HL-60 (cell line): ENCODE data around the gene F7.

Source experiments
- DNase-seq, 2 experiments: peaks; one replicate each; pipeline ENCODE4 v3.0.0-alpha.2; 2010 to 2020; ENCODE audit warnings: low read depth in 1 of 2, low spot score in 1 of 2
- H3K27ac ChIP-seq: fragments of 250-450 bp; sonication (Bioruptor Pico); replicated peaks from 2 replicates; pipeline ENCODE4 v1.5.1; 2020; ENCODE audit warnings: mild to moderate bottlenecking, moderate library complexity
- H3K27me3 ChIP-seq: fragments of 250-450 bp; sonication (Bioruptor Pico); 2 replicates; pipeline ENCODE4 v1.5.1; 2021; ENCODE audit warnings: mild to moderate bottlenecking, moderate library complexity; ENCODE audit not compliant: insufficient read depth, poor library complexity, severe bottlenecking
- H3K4me3 ChIP-seq: replicated peaks from 2 replicates; pipeline ENCODE4 v1.5.1; 2011; ENCODE audit warnings: mild to moderate bottlenecking, control low read depth, low read length; ENCODE audit not compliant: insufficient read depth
- GABPA ChIP-seq: IDR thresholded peaks from 2 replicates; pipeline ENCODE4 v1.6.1; 2012; ENCODE audit warnings: low read depth
- POLR2AphosphoS5 ChIP-seq: IDR thresholded peaks from 2 replicates; pipeline ENCODE4 v1.6.1; 2012; ENCODE audit warnings: low read depth
- SPI1 ChIP-seq: IDR thresholded peaks from 2 replicates; pipeline ENCODE4 v1.6.1; 2012; ENCODE audit warnings: low read depth, mild to moderate bottlenecking, borderline replicate concordance
- TF ChIP-seq, protein P1 (sequence below): IDR thresholded peaks from 2 replicates; pipeline ENCODE4 v1.6.1; 2012; ENCODE audit warnings: low read depth; ENCODE audit not compliant: insufficient replicate concordance
- TF ChIP-seq, protein P2 (sequence below): IDR thresholded peaks from one replicate; pipeline ENCODE4 v1.5.1; 2011; ENCODE audit warnings: low read length, control low read depth, inconsistent platforms; ENCODE audit not compliant: insufficient read depth

Gene F7

DNA sequence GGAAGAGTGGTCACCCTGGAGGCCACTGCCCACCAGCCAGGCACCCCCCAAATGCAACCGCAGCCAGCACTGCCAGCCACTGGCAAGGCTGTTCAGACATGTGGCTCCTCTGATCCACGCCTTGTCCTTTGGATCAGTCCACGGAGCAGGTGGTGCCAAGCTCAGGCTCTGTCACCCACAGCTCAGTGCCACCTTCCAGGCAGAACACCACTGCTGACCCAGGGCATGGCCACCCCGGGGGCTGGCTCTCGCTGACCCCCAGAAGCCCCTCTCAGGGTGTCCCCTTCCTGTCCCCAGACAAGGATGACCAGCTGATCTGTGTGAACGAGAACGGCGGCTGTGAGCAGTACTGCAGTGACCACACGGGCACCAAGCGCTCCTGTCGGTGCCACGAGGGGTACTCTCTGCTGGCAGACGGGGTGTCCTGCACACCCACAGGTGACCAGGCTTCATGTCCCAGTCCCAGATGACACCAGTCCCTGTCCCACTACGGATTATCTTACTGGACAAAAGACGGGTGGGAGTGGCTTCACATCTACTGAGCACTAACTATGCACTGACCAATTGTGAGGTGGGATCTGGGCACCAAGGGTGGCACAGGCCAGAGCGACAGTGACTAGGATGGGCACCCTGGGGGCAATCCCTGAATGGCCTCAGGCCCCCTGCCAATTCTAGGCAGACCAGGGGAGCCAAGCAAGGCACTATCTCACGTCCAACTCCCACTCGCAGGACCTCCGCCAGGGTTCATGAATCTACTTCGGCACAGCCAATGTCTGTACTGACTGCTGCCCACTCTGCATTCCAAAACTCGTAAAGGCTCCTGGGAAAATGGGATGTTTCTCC lies 10.0 kb downstream of the F7 start:
- TF ChIP-seq SPI1 (no peak), GABPA (no peak), POLR2AphosphoS5 (no peak)
- TF ChIP-seq, protein P1, sequence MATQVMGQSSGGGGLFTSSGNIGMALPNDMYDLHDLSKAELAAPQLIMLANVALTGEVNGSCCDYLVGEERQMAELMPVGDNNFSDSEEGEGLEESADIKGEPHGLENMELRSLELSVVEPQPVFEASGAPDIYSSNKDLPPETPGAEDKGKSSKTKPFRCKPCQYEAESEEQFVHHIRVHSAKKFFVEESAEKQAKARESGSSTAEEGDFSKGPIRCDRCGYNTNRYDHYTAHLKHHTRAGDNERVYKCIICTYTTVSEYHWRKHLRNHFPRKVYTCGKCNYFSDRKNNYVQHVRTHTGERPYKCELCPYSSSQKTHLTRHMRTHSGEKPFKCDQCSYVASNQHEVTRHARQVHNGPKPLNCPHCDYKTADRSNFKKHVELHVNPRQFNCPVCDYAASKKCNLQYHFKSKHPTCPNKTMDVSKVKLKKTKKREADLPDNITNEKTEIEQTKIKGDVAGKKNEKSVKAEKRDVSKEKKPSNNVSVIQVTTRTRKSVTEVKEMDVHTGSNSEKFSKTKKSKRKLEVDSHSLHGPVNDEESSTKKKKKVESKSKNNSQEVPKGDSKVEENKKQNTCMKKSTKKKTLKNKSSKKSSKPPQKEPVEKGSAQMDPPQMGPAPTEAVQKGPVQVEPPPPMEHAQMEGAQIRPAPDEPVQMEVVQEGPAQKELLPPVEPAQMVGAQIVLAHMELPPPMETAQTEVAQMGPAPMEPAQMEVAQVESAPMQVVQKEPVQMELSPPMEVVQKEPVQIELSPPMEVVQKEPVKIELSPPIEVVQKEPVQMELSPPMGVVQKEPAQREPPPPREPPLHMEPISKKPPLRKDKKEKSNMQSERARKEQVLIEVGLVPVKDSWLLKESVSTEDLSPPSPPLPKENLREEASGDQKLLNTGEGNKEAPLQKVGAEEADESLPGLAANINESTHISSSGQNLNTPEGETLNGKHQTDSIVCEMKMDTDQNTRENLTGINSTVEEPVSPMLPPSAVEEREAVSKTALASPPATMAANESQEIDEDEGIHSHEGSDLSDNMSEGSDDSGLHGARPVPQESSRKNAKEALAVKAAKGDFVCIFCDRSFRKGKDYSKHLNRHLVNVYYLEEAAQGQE: no peak
- TF ChIP-seq, protein P2, sequence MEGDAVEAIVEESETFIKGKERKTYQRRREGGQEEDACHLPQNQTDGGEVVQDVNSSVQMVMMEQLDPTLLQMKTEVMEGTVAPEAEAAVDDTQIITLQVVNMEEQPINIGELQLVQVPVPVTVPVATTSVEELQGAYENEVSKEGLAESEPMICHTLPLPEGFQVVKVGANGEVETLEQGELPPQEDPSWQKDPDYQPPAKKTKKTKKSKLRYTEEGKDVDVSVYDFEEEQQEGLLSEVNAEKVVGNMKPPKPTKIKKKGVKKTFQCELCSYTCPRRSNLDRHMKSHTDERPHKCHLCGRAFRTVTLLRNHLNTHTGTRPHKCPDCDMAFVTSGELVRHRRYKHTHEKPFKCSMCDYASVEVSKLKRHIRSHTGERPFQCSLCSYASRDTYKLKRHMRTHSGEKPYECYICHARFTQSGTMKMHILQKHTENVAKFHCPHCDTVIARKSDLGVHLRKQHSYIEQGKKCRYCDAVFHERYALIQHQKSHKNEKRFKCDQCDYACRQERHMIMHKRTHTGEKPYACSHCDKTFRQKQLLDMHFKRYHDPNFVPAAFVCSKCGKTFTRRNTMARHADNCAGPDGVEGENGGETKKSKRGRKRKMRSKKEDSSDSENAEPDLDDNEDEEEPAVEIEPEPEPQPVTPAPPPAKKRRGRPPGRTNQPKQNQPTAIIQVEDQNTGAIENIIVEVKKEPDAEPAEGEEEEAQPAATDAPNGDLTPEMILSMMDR: no peak
- no peak overlapping the region for H3K4me3 ChIP-seq

DNA sequence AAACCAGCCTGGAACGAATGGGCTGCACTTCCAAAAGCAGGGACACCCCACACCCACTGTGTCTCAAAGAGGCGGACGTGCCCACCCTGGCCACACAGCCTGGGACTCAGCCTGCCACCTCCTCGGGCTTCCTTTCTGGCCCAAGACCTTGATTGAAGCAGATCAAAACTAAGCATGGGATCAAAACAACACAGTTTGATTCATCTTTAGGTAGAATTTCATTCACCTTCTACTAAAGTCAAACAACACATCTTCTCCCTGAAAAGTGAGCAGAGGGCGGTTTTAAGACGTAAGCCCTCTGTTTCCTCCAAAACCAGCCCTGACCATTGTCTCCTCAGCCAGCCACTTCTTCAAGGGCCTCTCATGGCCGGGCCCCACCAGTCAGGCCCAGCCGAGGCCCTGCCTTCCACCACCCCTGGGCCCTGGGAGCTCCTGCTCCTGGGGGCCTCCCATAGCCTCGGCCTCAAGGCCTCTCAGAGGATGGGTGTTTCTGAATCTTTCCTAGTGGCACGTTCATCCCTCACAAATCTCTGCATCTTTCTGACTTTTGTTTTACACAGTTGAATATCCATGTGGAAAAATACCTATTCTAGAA lies 10.7 kb downstream of the F7 start:
- TF ChIP-seq GABPA (no peak), SPI1 (no peak), POLR2AphosphoS5 (no peak)
- TF ChIP-seq, protein P1: no peak
- TF ChIP-seq, protein P2: no peak
- Histone ChIP-seq H3K27me3 (peaks cover 16% of the 10 kb centered on the region), H3K27ac (no peak overlapping the region), H3K4me3 (no peak overlapping the region)
- no peak for DNase-seq

More for the DNA sequence above, 10.0 kb downstream of the F7 start:
- peaks cover 20% of the 10 kb centered on the region for H3K27me3 ChIP-seq
- no peak for DNase-seq
- H3K27ac ChIP-seq: no peak overlapping the region

DNA sequence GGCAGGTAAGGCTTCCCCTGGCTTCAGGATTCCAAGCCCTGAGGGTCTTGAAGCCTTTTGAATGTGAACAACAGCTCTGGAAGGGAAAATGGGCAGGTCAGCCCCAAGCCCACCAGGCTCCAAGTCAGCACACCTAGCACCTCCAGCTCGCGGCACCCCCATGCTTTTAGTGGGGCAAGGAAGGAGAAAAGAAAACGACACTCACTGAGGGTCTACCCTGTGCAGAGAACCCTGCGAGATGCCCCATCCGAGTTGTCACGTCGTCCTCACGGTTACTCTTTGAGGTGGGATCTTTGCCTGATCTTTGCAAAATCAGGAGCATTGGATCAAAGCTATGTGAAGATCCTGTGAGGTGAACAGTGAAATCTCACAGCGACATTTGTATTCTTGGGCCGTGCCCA lies 11.3 kb downstream of the F7 start:
- TF ChIP-seq, protein P2: no peak
- TF ChIP-seq POLR2AphosphoS5 (no peak), SPI1 (no peak)
- no peak overlapping the region for H3K27ac ChIP-seq
- H3K4me3 ChIP-seq: no peak overlapping the region
- peaks cover 16% of the 10 kb centered on the region for H3K27me3 ChIP-seq
- no peak for DNase-seq
